Left hindlimb (tissue), 1 donor: ENCODE data around the gene CDH5.

Source experiments
- DNase-seq: peaks from one replicate; pipeline ENCODE4 v3.0.0-alpha.2; 2018

Gene CDH5

DNA sequence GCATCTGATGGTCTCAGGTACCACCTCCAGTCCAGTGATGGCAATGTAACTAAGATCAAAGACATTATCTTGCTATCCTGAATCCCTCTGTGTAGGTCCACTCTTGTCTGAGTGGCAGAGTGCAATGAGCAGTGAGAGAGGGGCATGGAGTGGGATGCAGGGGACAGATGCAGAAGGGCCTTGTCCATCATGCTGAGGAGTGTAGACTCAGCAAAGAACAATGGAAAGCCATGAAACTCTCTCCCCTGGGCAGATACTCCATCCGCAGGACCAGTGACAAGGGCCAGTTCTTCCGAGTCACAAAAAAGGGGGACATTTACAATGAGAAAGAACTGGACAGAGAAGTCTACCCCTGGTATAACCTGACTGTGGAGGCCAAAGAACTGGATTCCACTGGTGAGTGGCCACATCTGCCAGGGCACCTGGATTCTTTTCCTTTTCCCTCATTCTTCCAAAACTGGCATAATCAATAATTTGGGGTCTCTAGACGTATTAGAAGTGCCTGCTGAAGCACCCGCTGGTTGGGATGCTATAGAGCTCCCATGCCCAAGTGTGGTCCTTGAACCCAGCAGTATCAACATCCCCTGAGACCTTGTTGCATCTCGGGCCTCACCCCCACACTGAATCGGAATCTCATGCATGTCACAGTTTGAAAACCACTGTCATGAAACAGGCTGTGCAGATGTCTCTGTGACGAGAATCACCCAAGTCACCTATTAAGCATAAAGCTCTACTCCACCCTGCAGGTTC lies 29.5 kb downstream of the CDH5 start:
- no peak for DNase-seq

DNA sequence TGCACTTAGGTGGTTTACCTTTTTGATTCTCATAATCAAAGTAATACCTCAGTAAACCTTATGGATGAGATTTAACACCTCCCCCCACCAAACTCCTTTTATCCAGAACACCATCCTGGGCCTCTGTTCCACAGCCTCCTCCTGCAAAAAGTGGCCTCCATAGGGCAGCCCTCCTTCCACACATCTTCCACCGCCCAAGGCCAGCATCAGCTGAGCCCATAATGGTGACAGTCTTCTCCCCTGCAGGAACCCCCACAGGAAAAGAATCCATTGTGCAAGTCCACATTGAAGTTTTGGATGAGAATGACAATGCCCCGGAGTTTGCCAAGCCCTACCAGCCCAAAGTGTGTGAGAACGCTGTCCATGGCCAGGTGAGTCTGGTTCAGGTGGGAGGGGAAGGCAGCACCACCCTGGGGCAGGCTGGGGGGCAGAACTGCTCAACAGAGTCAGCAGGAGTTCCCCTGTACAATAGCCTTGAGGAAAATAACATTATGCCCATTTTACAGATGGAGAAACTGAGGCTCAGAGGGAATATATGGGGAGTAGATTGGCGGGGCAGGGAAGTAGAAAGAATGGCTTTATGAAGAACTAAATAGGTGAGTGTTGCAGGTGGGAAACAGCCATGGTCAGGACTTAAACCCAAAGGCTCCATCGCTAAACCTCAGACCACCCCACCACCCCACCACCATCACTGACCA lies 31.4 kb downstream of the CDH5 start:
- DNase-seq: no peak

DNA sequence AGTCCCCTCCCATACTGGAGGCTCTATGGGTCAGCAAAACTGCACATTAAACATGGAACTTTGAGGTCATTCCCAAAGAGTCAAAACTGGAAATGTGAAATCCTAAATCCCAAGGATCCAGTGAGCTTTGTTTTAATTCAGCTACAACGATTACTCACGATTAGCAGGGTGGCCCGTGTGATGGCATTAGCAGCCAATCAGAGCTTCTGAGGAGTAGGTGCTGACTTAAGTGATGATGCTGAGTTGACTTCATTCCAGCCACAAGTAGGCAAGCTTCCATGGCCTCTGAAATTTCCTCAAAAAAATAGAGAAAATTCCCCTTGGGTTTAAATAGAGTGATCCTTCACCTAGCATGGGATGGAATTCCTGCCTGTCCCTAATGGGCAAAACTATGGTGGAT lies 32.5 kb downstream of the CDH5 start:
- no peak for DNase-seq

DNA sequence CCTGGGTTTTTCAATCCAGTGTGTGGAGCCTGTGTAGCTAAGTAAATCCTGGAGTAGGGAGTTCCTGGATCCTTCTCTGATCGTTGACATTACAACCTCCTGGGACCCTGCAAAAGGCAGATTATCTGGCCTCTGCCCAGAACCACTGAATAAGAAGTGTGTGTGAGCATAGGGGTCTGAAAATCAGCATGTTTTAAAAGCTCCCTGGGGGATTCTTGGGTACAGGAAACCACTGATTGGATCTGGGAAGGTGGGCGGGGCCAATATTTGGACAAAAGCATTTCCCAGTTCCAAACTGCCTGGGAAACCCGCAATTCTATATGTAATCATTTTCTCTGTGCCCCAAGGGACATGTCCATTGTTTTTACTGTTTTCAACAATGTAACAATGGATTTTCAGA lies 33.4 kb downstream of the CDH5 start:
- DNase-seq: peak; percentile 61

DNA sequence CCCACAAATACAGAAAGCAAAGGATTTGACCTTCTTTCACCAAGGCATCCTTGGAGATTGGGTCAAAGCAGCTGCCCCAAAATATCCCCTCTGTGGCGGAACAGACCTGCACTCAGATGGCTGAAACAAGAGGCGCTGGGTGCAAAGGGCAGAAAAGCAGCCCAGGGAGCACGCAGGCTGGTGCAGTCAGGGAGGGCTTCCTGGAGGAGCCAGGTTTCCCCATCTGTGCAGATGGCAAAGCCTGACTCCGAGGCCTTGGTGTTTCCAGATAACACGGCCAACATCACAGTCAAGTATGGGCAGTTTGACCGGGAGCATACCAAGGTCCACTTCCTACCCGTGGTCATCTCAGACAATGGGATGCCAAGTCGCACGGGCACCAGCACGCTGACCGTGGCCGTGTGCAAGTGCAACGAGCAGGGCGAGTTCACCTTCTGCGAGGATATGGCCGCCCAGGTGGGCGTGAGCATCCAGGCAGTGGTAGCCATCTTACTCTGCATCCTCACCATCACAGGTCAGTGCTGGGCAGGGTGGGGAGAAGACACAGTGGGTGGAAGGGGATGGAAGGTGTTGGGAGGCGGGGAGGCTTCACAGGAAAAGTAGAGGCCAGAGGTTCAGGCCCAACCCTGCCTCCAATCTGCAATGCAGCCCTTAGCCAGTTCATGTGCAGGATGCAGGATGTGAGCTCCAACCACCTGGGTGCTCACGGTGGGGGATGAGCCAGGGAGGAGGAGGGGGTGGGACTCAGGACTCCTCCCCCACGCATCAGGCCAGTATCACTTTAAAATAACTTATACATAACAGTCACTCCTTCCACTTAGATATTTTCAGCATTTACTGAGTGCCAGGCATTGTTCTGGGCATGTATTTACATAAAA lies 34.3 kb downstream of the CDH5 start:
- no peak for DNase-seq

DNA sequence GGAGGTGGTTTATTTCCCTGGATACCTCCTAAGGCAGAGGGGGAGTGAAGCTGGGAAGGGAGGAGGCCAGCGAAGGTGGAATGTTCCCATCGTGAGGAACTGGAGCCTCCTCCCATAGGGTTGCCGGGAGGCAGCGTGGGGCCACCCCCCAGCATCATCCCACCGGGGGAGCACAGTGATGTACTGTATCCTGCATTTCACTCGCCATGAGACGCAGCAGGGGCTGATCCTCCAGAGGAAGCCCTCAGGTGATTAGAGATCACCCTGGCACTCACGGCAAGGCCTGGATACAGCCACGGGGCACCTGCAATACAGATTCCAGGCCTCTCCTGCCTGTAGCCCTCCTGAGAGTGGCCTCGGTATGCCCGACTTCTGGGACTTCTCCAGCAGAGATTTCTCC lies 35.1 kb downstream of the CDH5 start:
- no peak for DNase-seq

DNA sequence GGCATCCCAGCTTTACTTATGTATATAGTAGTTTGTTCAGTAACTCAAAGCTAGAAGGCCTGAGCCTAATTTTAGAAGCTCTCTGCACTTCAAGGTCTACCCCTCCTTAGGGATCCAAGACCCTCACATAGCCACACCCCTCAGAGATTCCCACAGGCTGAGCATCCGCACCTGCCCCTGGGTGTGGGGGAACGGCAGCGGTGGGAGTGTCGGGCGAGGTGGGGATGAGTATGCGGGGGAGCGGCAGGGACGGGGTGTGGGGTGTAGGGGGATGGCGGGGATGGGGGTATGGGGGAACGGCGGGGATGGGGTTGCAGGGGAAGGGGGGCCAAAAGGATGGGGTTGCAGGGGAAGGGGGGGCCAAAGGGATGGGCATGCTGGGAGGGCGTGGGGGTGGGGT lies 35.7 kb downstream of the CDH5 start:
- DNase-seq: no peak

DNA sequence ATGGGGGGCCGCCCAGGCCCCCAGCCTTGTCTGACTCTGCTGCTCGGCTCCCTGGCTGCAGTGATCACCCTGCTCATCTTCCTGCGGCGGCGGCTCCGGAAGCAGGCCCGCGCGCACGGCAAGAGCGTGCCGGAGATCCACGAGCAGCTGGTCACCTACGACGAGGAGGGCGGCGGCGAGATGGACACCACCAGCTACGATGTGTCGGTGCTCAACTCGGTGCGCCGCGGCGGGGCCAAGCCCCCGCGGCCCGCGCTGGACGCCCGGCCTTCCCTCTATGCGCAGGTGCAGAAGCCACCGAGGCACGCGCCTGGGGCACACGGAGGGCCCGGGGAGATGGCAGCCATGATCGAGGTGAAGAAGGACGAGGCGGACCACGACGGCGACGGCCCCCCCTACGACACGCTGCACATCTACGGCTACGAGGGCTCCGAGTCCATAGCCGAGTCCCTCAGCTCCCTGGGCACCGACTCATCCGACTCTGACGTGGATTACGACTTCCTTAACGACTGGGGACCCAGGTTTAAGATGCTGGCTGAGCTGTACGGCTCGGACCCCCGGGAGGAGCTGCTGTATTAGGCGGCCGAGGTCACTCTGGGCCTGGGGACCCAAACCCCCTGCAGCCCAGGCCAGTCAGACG lies 36.2 kb downstream of the CDH5 start:
- no peak for DNase-seq

DNA sequence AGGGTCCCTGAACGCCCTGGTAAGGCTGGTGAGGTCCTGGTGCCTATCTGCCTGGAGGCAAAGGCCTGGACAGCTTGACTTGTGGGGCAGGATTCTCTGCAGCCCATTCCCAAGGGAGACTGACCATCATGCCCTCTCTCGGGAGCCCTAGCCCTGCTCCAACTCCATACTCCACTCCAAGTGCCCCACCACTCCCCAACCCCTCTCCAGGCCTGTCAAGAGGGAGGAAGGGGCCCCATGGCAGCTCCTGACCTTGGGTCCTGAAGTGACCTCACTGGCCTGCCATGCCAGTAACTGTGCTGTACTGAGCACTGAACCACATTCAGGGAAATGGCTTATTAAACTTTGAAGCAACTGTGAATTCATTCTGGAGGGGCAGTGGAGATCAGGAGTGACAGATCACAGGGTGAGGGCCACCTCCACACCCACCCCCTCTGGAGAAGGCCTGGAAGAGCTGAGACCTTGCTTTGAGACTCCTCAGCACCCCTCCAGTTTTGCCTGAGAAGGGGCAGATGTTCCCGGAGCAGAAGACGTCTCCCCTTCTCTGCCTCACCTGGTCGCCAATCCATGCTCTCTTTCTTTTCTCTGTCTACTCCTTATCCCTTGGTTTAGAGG lies 37.1 kb downstream of the CDH5 start:
- no peak for DNase-seq

DNA sequence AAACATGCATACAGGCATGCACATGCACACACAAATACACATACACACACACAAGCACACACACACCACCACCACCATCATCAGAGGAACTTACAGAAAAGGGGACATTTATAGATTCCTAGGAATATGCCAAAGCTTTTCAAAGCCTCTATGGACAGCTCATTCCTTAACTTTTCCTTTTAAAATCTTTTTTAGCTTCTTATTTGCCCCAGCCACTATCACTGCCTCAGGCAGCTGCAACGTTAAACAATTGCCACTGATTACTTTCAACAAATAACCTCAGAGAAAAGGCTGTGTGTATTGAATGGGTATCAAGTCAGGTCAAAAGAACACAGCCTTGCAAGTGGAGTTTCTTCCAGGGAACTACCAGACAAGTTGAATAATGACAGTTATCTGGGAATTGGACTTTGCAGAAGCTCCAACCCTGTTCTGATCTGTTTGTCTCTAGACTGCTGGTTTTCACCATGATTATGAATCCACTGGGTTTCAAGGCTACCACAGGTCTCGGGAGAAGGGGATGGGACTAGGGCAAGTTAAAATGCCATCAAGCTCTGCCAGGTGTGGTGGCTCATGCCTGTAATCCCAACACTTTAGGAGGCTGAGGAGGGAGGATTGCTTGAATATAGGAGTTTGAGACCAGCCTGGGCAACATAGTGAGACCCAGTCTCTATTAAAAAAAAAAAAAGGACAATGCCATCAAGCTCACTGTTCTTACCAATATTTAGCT lies 38.7 kb downstream of the CDH5 start:
- no peak for DNase-seq

DNA sequence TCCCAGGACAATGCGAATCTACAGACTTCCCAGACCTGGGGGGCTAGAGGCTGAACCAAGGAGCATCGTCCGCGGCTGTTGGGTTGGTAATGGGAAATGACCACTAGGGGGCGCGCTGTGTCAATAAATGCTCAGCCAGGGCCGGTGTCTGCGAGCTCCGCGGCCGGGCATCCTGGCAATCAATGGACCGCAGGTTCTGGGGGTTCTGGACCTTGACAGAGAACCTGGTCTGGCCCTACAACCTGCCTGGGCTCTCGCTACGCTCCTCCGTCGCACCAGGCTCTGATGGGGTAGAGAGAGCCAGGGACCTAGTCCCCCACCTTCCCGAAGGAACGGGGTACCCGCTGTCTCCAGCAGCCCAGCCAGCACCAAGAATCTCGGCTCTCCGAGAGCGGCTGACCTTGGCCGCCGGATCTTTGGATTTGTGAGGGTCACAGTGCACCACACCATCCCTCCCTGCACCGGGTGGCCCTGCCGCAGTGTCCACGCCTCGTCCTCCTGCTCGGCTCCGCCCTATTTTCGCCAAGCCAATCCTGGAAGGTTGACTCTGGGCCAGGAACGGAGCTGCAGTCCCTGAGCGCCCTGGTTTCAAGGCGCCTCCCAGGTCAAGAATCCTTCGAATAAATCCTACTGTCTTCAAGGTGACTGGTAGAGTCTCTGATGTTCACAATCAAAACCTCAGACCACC lies 40.2 kb downstream of the CDH5 start:
- DNase-seq: peak; percentile 83

DNA sequence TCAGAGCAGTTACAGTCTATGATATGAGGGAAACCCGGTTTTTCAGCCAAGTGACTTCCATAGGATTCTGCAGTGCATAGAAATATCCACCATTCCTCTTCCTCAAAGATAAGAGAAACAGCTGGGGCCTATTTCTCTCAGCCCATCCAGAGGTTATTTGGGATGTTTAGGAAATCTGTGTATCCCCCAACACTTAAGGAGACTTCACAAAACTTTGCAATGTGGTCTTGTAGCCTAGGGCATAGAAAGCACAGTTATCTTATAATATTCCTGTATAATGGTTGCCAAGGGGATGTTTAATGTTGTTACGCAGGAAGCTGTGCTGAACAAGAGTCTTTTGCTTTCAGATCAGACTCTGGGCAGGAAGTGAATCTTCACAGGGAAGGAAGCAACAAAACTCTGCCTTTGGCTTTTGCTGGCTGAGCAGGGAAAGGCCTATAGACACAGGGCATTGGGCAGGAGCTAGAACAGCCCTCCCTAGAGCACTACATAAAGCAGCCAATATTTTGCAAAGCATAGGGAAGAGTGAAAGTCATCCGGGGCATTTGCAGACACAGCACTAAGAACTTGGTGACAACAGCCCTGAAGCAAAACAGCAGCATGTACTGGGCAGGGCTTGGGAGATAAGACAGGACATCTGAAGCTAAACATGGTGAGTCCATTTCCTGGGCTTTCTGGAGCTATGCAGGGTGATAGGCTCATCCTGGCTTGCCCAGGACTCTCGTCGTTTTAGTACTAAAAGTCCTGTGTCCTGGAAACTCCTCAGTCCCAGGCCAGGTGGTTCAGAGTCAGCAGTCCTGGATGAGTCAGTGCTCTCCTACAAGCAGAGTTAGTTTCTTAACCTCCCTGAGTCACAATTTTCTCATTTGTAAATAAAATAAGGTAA lies 41.9 kb downstream of the CDH5 start:
- no peak for DNase-seq

DNA sequence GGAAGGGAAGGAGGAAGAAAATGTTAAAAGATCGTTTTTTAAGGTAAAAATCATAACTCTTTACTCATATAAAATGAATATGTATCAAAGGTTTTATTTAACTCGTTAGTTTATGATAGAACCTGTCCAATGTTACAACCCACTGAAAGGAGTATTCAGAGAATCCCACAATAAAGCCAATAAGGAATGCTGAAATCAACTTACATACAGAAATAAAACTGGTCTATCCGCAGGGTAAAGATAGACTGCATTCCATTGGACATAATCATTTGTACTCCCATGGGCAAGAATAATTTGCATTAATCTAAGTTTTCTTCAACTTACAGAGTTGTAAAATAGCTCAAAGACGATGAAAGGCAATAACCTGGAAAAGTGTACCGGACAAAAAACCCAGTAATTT lies 42.7 kb downstream of the CDH5 start:
- no peak for DNase-seq

DNA sequence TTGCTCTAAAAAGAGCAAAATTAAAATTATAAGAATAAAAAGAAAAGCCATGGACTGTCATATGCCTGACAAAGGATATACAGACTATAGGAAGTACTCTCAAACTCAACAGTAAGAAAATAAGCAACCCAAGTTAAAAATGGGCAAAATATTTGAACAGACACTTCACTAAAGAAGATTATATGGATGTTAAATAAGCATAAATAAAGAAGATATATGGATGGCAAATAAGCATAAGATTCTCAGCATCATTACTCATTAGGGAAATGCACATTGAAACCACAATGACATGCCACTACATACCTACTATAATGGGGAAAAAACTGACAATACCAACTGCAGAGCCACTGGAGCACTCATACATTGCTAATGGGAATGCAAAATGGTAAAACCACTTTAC lies 45.7 kb downstream of the CDH5 start:
- no peak for DNase-seq

DNA sequence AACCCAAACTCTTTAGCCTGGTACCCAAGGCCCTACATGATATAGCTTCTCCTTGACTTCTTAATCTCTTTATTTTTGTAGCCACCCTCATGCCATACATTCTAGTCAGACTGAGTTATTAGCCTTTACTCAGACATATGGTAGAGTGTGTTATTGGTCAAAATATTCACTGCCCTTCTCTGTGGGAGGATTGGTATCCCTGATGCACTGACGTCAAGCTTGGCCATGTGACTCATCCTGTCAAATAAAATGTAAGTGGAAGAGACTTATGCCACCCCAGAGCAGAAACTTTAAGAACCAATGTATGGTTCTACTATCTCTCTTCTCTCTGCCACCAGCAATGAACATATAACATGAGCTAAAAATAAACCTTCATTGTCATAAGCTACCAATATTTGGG lies 48.4 kb downstream of the CDH5 start:
- DNase-seq: no peak

DNA sequence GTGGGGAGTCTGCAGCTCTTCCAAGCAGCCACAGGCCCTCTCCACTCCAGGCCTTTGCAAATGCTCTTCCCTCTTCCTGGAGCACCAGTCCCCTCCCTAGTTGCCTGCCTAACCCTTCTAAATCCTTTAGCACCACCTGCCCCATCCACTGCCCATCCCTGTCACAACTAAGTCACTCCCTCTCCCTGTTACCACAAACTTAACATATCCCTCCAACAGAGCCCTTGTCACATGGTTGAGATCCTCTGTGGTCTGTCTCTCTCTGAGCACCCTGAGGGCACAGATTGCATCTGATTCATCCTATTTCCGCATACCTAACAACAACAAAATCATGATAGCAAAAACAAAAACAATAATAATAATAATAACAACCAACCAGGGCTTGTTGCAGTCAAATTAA lies 49.6 kb downstream of the CDH5 start:
- no peak for DNase-seq

DNA sequence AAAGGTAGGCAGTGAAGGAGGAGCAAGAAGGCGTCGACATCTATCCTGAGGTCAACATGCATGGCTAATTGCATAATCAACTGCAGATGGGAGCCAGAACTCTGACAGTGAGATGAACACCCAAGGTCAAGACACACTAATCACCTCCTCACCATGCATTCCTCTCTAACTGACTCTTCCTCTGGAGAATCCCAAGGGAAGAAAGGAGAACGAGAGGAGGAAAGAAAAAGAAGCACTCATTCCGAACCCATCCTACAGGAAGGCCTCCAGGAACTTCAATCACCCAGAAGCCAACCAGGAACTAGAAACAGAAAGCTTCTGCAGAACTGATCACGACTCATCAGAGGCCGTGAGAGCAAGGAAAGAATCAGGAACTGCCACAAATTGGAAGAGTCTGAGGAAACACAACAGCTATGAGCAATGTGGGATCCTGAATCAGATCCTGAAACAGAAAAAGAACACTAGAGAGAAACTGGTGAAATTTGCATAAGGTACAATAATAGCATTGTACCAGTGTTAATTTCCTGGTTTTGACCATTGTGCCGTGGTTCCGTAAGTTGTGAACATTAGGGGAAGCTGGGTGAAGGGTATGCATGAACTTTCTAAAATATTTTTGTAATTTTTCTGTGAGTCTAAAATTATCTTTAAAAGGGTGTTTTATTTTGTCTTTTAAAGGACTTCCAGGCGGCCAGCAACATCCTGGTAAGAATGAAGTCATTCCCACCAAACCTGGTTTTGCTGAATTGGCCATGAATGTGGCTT lies 50.6 kb downstream of the CDH5 start:
- DNase-seq: no peak

DNA sequence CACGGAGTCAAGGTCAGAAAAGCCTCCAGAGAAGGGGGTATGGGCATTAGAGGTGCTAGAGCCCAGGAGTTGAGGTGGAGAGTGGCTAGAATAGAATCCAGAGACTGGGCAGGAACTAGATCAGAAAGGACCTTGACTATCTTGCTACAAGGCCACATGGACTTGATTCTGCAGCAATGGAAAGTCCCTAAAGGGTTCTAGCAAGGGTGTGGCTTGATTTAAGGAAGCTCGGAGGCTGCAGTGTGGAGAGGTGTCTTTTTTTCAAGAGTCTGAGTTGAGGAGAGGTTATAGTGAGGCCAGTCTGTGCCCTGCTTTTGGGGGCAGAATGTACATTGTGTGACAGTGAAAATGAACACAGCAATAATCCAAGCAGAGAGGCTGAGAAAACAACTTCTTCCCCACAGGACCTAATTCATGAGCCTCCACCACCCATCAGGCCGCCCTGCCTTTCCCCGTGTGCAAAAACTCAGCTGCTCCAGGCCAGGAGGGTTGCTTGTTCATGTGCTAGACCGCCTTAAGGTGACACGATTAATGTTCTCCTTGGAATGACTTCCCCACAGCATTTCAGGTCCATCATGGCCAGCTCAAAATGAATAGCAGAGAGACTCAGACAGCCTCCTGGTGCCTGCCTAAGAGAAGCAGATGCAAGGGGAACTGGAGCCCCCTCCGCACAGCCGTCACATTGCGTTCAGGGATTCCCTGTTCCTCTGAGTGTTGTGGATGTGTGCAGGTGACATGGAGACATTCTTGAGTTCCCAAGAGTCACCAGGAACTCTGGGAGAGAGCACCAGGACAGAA lies 51.9 kb downstream of the CDH5 start:
- no peak for DNase-seq

DNA sequence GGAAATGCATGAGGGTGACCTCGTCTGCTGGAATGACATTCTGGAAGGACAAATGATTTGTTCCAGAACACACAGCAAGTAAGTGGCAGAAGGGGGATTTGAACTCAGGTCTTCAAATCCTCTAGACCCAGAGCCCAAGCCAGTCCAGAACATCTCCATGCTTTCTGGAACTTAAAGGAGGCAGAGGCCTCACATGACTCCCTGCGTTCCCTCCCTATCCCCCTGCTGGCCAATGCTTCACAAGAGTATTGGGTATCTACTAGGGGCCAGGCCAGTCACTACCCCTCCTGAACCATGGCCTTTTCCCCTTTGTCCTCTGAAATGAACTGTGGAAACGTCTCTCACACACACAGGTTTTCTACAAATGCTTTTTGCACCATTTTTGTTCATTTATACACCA lies 53.0 kb downstream of the CDH5 start:
- DNase-seq: no peak
